SW480 (cell line): ENCODE measurements around the gene TENT5C.

Experiments used
- DNase-seq: peaks from one replicate; pipeline ENCODE4 v3.0.0-alpha.2; 2016; ENCODE audit warnings: low spot score

TENT5C gene

GRCh38 chr1:117613969-117614729 is 8.3 kb downstream of the TENT5C start:
- no peak for DNase-seq

- DNase-seq = no peak
Observed at GRCh38 chr1:117615474-117615873, 9.6 kb downstream of the TENT5C start.

GRCh38 chr1:117616356-117616755 is 10.5 kb downstream of the TENT5C start:
- DNase-seq = no peak

GRCh38 chr1:117616967-117617366 is 11.1 kb downstream of the TENT5C start:
- DNase-seq = no peak

- DNase-seq = no peak
Observed at GRCh38 chr1:117618450-117619122, 12.7 kb downstream of the TENT5C start.

- no peak for DNase-seq
Observed at GRCh38 chr1:117620440-117620839, 14.6 kb downstream of the TENT5C start.

GRCh38 chr1:117621316-117621715 is 15.5 kb downstream of the TENT5C start:
- no peak for DNase-seq

GRCh38 chr1:117622726-117623125 is 16.9 kb downstream of the TENT5C start:
- DNase-seq = no peak

GRCh38 chr1:117623141-117623540 is 17.3 kb downstream of the TENT5C start:
- DNase-seq = no peak

GRCh38 chr1:117623698-117624097 is 17.9 kb downstream of the TENT5C start:
- no peak for DNase-seq

GRCh38 chr1:117627546-117628130 is 21.8 kb downstream of the TENT5C start:
- no peak for DNase-seq

GRCh38 chr1:117628343-117628742 is 22.5 kb downstream of the TENT5C start:
- no peak for DNase-seq

- no peak for DNase-seq
Observed at GRCh38 chr1:117629625-117630422, 24.0 kb downstream of the TENT5C start.

GRCh38 chr1:117630423-117630998 is 24.7 kb downstream of the TENT5C start:
- no peak for DNase-seq

- DNase-seq = no peak
Observed at GRCh38 chr1:117631359-117632160, 25.7 kb downstream of the TENT5C start.

- no peak for DNase-seq
Observed at GRCh38 chr1:117632269-117633067, 26.6 kb downstream of the TENT5C start.

- no peak for DNase-seq
Observed at GRCh38 chr1:117633068-117633345, 27.2 kb downstream of the TENT5C start.

GRCh38 chr1:117633423-117633822 is 27.6 kb downstream of the TENT5C start:
- DNase-seq = no peak

GRCh38 chr1:117633936-117634335 is 28.1 kb downstream of the TENT5C start:
- no peak for DNase-seq

- DNase-seq = no peak
Observed at GRCh38 chr1:117634631-117635030, 28.8 kb downstream of the TENT5C start.

- DNase-seq = no peak
Observed at GRCh38 chr1:117635805-117636204, 30.0 kb downstream of the TENT5C start.
